ENCODE measurements around the gene CAV2. TPM values are rescaled to one million over a fixed set of nuclear protein-coding genes. Genes with fewer than 3 reads are reported as not detected.

CAV2 gene
- total and polyA plus RNA-seq, 2 of the 13 experiments (the other 11 are each of a cell fraction or from before 2014, with no cell fraction given): 0.09 to 0.18 TPM

GRCh38 chr7:116554911-116555310, 55.4 kb downstream of the CAV2 start:
- no peak overlapping the region for H3K4me2 ChIP-seq (ENCODE audit: low read depth, low read length)
- CTCF ChIA-PET (ENCODE audit: low intra/inter-chr PET ratio, low total read pairs): no interaction called here
- FAIRE-seq (no peak), DNase-seq (ENCODE audit: low spot score) (no peak), ATAC-seq (no peak)
- H3K79me2 ChIP-seq (ENCODE audit: insufficient read depth, low read length): no peaks in the 10 kb centered on the region
- no peaks in the 10 kb centered on the region for H3K27me3 ChIP-seq (ENCODE audit: control insufficient read depth in 1 of 2, insufficient read depth in 2 of 2, low read length in 2 of 2)
- WGBS (ENCODE audit: low lambda C conversion rate): 57% methylated on average over 4 of the region's 4 CpGs
- no peak overlapping the region for H3K27ac ChIP-seq (ENCODE audit: extremely low read length, insufficient read depth, low read length)
- H3K4me3 ChIP-seq (replicated peaks in 1 of 3; ENCODE audit: insufficient read depth in 1 of 3, low read depth in 2 of 3, low read length in 3 of 3): no peak overlapping the region
- POLR2A ChIA-PET: no interaction called here
- no peak overlapping the region for H2AFZ ChIP-seq (ENCODE audit: low read length)
- no peak for TF ChIP-seq IRF2 (CRISPR knock-in tag; IDR thresholded peaks at IDR 0.05)
- no peak for TF ChIP-seq POGZ (CRISPR knock-in tag; IDR thresholded peaks at IDR 0.05)
- no peak for TF ChIP-seq TCF7 (IDR thresholded peaks at IDR 0.05; ENCODE audit: low read depth)
- no peak for TF ChIP-seq THAP11 (CRISPR knock-in tag; IDR thresholded peaks at IDR 0.05)
- TF ChIP-seq, protein P1, sequence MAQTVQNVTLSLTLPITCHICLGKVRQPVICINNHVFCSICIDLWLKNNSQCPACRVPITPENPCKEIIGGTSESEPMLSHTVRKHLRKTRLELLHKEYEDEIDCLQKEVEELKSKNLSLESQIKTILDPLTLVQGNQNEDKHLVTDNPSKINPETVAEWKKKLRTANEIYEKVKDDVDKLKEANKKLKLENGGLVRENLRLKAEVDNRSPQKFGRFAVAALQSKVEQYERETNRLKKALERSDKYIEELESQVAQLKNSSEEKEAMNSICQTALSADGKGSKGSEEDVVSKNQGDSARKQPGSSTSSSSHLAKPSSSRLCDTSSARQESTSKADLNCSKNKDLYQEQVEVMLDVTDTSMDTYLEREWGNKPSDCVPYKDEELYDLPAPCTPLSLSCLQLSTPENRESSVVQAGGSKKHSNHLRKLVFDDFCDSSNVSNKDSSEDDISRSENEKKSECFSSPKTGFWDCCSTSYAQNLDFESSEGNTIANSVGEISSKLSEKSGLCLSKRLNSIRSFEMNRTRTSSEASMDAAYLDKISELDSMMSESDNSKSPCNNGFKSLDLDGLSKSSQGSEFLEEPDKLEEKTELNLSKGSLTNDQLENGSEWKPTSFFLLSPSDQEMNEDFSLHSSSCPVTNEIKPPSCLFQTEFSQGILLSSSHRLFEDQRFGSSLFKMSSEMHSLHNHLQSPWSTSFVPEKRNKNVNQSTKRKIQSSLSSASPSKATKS (CRISPR knock-in tag; IDR thresholded peaks at IDR 0.05): no peak
- no peak for TF ChIP-seq HIVEP1 (CRISPR knock-in tag; IDR thresholded peaks at IDR 0.05)
- no peak for TF ChIP-seq ZC3H13 (CRISPR knock-in tag; IDR thresholded peaks at IDR 0.05)
- TF ChIP-seq RNF2 (conservative IDR thresholded peaks at IDR 0.05; ENCODE audit: low read depth): no peak
- TF ChIP-seq, protein P2, sequence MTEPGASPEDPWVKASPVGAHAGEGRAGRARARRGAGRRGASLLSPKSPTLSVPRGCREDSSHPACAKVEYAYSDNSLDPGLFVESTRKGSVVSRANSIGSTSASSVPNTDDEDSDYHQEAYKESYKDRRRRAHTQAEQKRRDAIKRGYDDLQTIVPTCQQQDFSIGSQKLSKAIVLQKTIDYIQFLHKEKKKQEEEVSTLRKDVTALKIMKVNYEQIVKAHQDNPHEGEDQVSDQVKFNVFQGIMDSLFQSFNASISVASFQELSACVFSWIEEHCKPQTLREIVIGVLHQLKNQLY (CRISPR knock-in tag; IDR thresholded peaks at IDR 0.05): no peak
- no peak for TF ChIP-seq PHF5A (CRISPR knock-in tag; IDR thresholded peaks at IDR 0.05; ENCODE audit: low read depth, unreplicated experiment)
- TF ChIP-seq, protein P3, sequence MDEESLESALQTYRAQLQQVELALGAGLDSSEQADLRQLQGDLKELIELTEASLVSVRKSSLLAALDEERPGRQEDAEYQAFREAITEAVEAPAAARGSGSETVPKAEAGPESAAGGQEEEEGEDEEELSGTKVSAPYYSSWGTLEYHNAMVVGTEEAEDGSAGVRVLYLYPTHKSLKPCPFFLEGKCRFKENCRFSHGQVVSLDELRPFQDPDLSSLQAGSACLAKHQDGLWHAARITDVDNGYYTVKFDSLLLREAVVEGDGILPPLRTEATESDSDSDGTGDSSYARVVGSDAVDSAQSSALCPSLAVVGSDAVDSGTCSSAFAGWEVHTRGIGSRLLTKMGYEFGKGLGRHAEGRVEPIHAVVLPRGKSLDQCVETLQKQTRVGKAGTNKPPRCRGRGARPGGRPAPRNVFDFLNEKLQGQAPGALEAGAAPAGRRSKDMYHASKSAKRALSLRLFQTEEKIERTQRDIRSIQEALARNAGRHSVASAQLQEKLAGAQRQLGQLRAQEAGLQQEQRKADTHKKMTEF (CRISPR knock-in tag; IDR thresholded peaks at IDR 0.05): no peak
- TF ChIP-seq ZNF703 (CRISPR knock-in tag; IDR thresholded peaks at IDR 0.05; ENCODE audit: borderline replicate concordance): no peak
- TF ChIP-seq ARID2 (CRISPR knock-in tag; IDR thresholded peaks at IDR 0.05; ENCODE audit: borderline replicate concordance): no peak
- no peak for TF ChIP-seq KDM1A (CRISPR knock-in tag; IDR thresholded peaks at IDR 0.05)
- H3K36me3 ChIP-seq (replicated peaks in 1 of 2; ENCODE audit: control insufficient read depth in 1 of 2, insufficient read depth in 2 of 2, low read length in 2 of 2): no peaks in the 10 kb centered on the region
- no peaks in the 10 kb centered on the region for H3K4me1 ChIP-seq (ENCODE audit: insufficient read depth, low read length)
- H3K9me3 ChIP-seq (ENCODE audit: low read length): no peaks in the 10 kb centered on the region
- in situ Hi-C loops (cut with HindIII; ENCODE audit: extremely low pct_ligation_motif_present, low pct_unique_long_range_greater_than_20kb) (no loop called here), intact Hi-C loops (cut with micrococcal nuclease; ENCODE audit: unreplicated experiment) (no loop called here)
- no peaks in the 10 kb centered on the region for H4K20me1 ChIP-seq (ENCODE audit: insufficient read depth, low read length)
- BruUV-seq (replicated peaks): no TSS peak
- no peak overlapping the region for H3K9ac ChIP-seq (ENCODE audit: insufficient read depth, low read depth, low read length)

Data from HepG2 (cell line).